ENCODE results near the gene TRIML1.

DNA sequence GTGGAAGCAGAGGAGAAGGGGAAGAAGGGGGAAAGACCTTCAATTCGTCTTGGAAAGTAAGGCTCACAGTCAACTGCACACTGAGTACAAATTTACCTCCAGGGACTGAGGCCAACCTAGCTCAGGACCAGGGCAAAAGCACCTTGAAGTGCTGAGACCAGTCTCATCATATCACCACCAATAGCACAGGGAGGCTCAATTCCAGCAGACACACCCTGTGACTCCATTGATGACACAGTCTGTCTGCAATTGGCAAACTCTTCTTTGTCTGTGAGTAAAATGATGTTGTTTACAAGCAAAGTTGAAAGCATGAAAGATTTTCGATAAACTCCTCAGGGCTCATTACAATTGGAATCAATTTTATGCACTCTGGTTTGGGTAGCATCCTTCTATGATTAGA lies 32.3 kb downstream of the TRIML1 start:
- no peak for TF ChIP-seq CTCF (IDR thresholded peaks at IDR 0.05)
- TF ChIP-seq POLR2A (IDR thresholded peaks at IDR 0.05): no peak

Measured in adrenal gland (tissue), 5 donors.